DOHH2 (cell line): ENCODE measurements around the gene LAPTM4A.

ENCODE experiments used
- EZH2phosphoT487 ChIP-seq: fragments of 200-600 bp; sonication (generic); IDR thresholded peaks from 2 replicates; pipeline ENCODE4 v1.6.1; 2017; ENCODE audit warnings: borderline replicate concordance, mild to moderate bottlenecking, antibody characterized with exemption, low read length, moderate library complexity, mixed read lengths
- TF ChIP-seq, protein P1 (sequence below): fragments of 200-600 bp; sonication (generic); IDR thresholded peaks from one replicate; pipeline ENCODE4 v1.5.1; 2014; ENCODE audit warnings: antibody characterized with exemption, mild to moderate bottlenecking, low read depth, low read length; ENCODE audit not compliant: poor library complexity, severe bottlenecking

- TF ChIP-seq, protein P1, sequence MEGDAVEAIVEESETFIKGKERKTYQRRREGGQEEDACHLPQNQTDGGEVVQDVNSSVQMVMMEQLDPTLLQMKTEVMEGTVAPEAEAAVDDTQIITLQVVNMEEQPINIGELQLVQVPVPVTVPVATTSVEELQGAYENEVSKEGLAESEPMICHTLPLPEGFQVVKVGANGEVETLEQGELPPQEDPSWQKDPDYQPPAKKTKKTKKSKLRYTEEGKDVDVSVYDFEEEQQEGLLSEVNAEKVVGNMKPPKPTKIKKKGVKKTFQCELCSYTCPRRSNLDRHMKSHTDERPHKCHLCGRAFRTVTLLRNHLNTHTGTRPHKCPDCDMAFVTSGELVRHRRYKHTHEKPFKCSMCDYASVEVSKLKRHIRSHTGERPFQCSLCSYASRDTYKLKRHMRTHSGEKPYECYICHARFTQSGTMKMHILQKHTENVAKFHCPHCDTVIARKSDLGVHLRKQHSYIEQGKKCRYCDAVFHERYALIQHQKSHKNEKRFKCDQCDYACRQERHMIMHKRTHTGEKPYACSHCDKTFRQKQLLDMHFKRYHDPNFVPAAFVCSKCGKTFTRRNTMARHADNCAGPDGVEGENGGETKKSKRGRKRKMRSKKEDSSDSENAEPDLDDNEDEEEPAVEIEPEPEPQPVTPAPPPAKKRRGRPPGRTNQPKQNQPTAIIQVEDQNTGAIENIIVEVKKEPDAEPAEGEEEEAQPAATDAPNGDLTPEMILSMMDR, result no peak
- no peak for TF ChIP-seq EZH2phosphoT487
Observed at GRCh38 chr2:20034218-20034617, 17.2 kb downstream of the LAPTM4A start.
